ENCODE results near the gene FER.

FER gene

GRCh38 chr5:109192555-109193281, 445.0 kb downstream of the FER start:
- CTCF ChIA-PET: no interaction called here
- POLR2A ChIA-PET: no interaction called here

DNA sequence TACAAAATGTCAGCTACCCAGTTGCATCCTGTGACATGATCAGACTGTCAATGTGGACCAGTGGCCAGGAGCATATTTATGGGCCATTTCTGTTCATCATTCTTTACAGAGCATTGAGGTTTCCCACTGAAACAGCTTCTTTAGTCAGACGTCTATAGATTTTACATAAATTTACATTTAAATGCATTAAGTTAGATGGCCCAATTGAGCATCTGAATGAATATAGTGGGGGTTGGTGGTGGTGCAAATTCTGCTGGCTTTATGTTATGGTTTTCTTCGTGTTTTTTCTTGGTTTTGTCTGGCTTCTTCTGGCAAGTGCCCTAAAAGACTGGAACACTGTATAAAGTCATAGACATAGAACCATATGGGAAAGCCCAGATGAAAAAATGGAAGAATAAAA, 448.0 kb downstream of the FER start:
- no peak overlapping the region for H3K4me3 ChIP-seq (ENCODE audit: low read depth, low read length)
- POLR2A ChIA-PET: no interaction called here
- CTCF ChIA-PET: no interaction called here
- no peak for TF ChIP-seq CTCF (IDR thresholded peaks at IDR 0.05; ENCODE audit: insufficient read depth, low read length, missing control alignments)
- DNase-seq (ENCODE audit: low read depth, low spot score): no peak

More at GRCh38 chr5:109192555-109193281, 445.0 kb downstream of the FER start:
- H3K4me3 ChIP-seq (ENCODE audit: low read depth, low read length): no peak overlapping the region
- DNase-seq (ENCODE audit: low read depth, low spot score): no peak
- TF ChIP-seq CTCF (IDR thresholded peaks at IDR 0.05; ENCODE audit: insufficient read depth, low read length, missing control alignments): no peak

GRCh38 chr5:109196087-109196822, 448.6 kb downstream of the FER start:
- TF ChIP-seq CTCF (IDR thresholded peaks at IDR 0.05; ENCODE audit: insufficient read depth, low read length, missing control alignments): no peak
- no peak for DNase-seq (ENCODE audit: low read depth, low spot score)
- CTCF ChIA-PET: no interaction called here

GRCh38 chr5:109196823-109197160, 449.1 kb downstream of the FER start:
- POLR2A ChIA-PET: no interaction called here
- DNase-seq (ENCODE audit: low read depth, low spot score): no peak
- CTCF ChIA-PET: no interaction called here
- TF ChIP-seq CTCF (IDR thresholded peaks at IDR 0.05; ENCODE audit: insufficient read depth, low read length, missing control alignments): no peak
- H3K4me3 ChIP-seq (ENCODE audit: low read depth, low read length): no peak overlapping the region

More at GRCh38 chr5:109196087-109196822, 448.6 kb downstream of the FER start:
- POLR2A ChIA-PET: no interaction called here
- H3K4me3 ChIP-seq (ENCODE audit: low read depth, low read length): no peak overlapping the region

- no peak for DNase-seq (ENCODE audit: low read depth, low spot score)
- POLR2A ChIA-PET: interaction anchor here (0.6 kb wide), 1 partner anchor 225 kb away, joined by 3 read pairs; no protein-coding TSS in a partner anchor
- CTCF ChIA-PET: no interaction called here
Observed at GRCh38 chr5:109199289-109199688, 451.6 kb downstream of the FER start.

More at GRCh38 chr5:109199289-109199688, 451.6 kb downstream of the FER start:
- TF ChIP-seq CTCF (IDR thresholded peaks at IDR 0.05; ENCODE audit: insufficient read depth, low read length, missing control alignments): no peak
- no peak overlapping the region for H3K4me3 ChIP-seq (ENCODE audit: low read depth, low read length)
